Omental fat pad (tissue), 4 donors: ENCODE measurements around the gene CBLN3. TPM values are rescaled to one million over a fixed set of nuclear protein-coding genes. Genes with fewer than 3 reads are reported as not detected.

Source experiments
- ATAC-seq: fragments of 150-250 bp; one replicate; pipeline ENCODE4 v1.9.1; 2016; ENCODE audit warnings: mild to moderate bottlenecking, moderate library complexity; ENCODE audit not compliant: low FRiP score
- DNase-seq: peaks from one replicate; pipeline ENCODE4 v3.0.0-alpha.2; 2019; ENCODE audit warnings: low spot score
- CTCF ChIP-seq, 3 donors: fragments of 450-650 bp; IDR thresholded peaks; one replicate each; pipeline ENCODE4 v1.5.1; 2016 to 2017; ENCODE audit warnings: antibody characterized with exemption in 3 of 3, mild to moderate bottlenecking in 3 of 3, moderate library complexity in 2 of 3
- total RNA-seq, 4 donors: library from RNA; depleted of rRNA; stranded (reverse); fragments of >200 nt; gene quantifications; one replicate each; pipeline ENCODE4 v1.1.0, GENCODE V29; 2016

The CBLN3 gene
- total RNA-seq, 4 donors from 2014 or later, result 1.2 to 4.4 (median 2.8) TPM

- DNase-seq, result no peak
These were observed 657 bp downstream of the CBLN3 start for GRCh38 chr14:24428628-24429394.

GRCh38 chr14:24427537-24428508, 1.6 kb downstream of the CBLN3 start:
- no peak for ATAC-seq
- DNase-seq, result no peak

More at GRCh38 chr14:24428628-24429394, 657 bp downstream of the CBLN3 start:
- ATAC-seq, result no peak
- no peak for TF ChIP-seq CTCF (IDR thresholded peaks at IDR 0.05)

DNA sequence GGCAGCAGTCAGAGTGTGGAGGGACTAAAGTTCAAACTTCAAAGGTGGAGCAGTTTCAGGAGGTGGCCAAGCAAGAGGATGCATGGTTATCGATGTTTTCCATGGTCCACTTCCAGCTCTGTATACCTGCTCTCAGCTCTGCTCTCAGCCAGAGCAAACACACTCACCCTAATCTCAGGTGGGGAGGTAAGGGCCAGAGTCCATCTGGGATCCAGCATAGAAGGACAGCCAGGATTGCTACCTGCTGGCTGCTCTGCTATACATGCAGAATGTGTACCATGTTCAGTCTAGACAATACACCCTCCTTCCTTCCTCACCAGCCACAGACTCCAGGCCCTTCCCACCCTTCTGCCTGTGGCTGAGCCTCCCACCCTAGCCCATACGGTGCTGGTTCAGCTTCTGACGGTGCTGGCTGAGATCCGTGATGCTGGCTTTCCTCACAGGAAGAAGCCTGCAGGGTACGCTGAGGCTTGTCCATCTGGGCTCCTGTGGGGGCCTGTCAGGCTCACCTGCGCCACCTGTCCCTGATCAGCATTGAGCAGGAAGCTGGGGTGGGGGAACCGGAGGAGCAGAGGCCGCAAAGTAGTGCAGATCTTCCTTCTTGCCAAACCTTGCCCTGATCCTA, 2.4 kb downstream of the CBLN3 start:
- no peak for TF ChIP-seq CTCF (IDR thresholded peaks at IDR 0.05)
- DNase-seq, result no peak

More at GRCh38 chr14:24427537-24428508, 1.6 kb downstream of the CBLN3 start:
- no peak for TF ChIP-seq CTCF (IDR thresholded peaks at IDR 0.05)

GRCh38 chr14:24426150-24426911, 3.1 kb downstream of the CBLN3 start:
- ATAC-seq, result no peak
- no peak for DNase-seq
- no peak for TF ChIP-seq CTCF (IDR thresholded peaks at IDR 0.05)

More for the DNA sequence above, 2.4 kb downstream of the CBLN3 start:
- ATAC-seq, result no peak

GRCh38 chr14:24425704-24426103, 3.8 kb downstream of the CBLN3 start:
- TF ChIP-seq CTCF (IDR thresholded peaks at IDR 0.05), result no peak
- DNase-seq (no peak), ATAC-seq (no peak)
